HG02885 (cell line): ENCODE results near the gene PTCD2.
A peak's percentile ranks its signal among the peaks of the same experiment; 100 is the strongest.

Experiments
- ATAC-seq: cut with Tn5 transposase; IDR thresholded peaks from one replicate; pipeline ENCODE4 v1.9.1; 2021; ENCODE audit warnings: mild to moderate bottlenecking; ENCODE audit not compliant: unreplicated experiment, poor library complexity

PTCD2 gene, protein sequence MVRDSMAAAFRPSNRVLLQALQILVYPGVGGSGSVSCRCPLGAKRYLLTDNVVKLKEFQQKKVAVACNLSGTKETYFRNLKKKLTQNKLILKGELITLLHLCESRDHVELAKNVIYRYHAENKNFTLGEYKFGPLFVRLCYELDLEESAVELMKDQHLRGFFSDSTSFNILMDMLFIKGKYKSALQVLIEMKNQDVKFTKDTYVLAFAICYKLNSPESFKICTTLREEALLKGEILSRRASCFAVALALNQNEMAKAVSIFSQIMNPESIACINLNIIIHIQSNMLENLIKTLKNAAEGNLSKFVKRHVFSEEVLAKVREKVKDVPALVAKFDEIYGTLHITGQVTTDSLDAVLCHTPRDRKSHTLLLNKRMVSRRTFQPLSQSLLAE

DNA sequence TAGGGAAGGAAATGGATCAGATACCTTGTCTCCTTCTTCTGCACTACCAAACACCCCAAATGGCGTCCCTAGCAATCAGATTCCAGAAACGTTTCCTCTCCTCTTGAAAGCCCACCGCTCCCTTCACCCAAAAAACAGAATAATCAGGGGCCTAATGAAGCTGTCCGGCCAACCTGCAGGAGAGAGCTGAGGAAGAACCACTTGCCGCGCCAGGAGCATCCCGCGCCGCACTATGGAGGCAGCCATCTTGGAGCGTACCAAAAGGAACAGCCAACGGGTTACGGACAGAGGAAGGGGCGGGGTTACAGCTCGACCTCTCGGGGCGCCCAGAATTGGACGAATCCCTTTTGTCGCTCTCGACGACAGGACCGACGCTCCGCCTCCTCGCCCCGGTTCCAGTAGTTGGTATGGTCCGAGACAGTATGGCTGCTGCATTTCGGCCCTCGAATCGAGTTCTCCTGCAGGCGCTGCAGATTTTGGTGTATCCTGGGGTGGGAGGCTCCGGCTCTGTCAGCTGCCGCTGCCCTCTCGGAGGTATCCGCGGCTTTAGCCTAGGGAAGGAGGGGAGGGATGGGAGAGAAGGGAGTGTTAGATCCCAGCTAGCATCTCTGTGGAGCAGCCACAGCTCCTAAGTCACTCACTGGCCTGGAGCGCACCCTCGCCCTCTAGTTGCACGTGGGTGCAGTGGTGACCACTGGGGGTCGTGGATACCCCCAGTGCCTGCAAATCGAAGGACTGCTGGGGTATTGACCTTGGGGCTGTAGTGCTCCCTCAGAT is at the start of gene PTCD2, which contains the start of gene MRPS27:
Gene PTCD2, plus strand, starts transcription at position 398 of the 777 bp plus-strand sequence. Its CDS starts 10 bp downstream, at position 408.
Gene MRPS27, minus strand, starts transcription at position 265 of the 777 bp plus-strand sequence. Its CDS starts 19 bp downstream, at position 246.
- ATAC-seq = peak; percentile 98

DNA sequence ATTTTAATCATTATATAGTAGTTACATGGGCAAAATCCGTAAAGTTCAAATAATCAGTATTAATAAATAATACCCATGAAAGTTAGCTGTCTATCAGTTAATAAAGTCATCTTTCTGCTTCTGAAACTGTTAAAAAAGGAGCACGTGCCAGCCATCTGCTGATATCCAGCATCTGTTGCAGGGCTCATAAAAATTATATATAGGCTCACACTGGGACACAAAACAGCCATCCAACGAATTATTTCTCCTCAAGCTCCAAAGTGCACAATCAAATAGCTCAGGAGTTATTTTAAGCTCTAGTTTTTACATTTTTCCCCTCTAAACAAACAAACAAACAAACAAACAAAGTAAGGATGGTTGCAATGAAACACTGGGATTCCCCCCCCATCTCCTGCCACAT is 48.5 kb upstream of the PTCD2 start:
- ATAC-seq = no peak

DNA sequence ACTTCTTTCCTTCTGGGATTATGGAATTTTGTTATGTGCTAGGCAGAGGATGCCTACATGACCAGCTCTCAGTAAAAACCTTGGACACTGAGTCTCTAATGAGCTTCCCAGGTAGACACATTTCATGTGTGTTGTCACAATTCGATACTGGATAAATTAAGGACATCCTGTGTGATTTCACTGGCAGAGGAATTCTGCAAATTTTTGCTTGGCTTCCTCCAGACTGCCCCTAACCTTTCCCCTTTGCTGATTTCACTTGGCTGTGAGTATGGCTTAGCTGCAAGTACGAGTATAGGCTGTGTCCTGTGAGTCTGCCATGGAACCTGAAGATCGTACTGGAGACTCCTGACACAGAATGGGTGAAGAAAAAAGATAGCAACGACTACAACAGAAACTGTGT is 47.8 kb upstream of the PTCD2 start:
- ATAC-seq = no peak

DNA sequence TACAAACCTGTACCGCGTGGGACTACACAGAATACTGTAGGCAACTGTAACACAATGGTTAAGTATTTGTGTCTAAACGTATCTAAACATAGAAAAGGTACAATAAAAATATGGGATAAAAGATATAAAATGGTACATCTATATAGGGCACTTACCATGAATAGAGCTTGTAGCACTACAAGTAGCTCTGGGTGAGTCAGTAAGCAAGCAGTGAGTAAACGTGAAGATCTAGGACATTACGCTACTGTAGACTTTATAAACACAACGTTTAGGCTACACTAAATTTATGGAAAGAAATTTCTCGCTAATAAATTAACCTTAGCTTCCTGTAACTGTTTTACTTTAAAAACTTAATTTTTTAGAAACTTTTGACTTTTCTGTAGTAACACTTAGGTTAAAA is 46.6 kb upstream of the PTCD2 start:
- no peak for ATAC-seq

DNA sequence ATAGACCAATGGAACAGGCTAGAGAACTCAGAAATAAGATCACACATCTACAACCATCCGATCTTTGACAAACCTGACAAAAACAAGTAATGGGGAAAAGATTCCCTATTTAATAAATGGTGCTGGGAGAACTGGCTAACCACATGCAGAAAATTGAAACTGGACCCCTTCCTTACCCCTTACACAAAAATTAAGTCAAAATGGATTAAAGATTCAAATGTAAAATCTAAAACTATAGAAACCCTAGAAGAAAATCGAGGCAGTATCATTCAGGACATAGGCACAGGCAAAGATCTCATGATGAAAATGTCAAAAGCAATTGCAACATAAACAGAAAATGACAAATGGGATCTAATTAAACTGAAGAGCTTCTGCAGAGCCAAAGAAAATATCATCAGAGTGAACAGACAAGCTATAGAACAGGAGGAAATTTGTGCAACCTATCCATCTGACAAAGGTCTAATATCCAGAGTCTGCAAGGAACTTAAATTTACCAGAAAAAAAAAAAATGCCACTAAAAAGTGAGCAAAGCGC is 43.9 kb upstream of the PTCD2 start:
- ATAC-seq = no peak

DNA sequence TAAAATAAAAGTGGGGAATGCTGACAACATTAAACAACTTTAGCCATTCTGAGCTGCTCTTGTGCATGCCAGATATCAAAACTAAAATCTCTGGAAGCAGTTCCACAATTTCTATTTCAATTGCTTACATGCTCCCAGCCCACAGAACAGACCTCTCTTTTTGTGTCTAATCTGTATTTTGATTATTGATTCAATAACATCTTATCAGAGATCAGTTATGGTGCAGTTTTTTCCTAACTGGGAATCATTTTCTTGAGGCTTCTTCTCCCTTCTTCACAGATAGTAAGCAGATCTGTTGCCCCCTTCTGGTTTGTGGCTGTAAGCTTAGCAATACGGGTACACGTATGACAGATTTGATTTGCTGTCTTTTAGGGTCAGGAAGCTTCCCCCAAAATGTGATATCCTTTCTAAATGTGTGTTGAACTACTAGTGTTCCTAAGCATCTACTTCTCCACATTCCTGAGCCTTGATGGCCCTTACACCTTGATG is 39.5 kb upstream of the PTCD2 start:
- ATAC-seq = no peak

DNA sequence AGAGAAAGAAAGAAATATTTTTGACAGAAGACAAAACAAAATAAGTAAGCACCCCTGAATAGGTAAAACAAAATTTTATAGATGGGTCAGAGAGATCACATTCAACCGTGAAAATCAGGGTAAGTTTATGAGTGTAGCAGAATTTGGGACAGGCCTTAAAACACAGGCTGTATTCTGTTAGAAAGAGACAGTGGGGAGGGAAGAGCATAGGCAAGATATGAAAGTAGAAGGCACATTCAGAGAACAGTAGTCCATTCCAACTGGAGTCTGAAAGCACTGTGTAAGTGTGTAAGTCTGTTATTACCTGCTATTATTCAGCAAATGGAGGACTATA is 38.8 kb upstream of the PTCD2 start:
- ATAC-seq = no peak

DNA sequence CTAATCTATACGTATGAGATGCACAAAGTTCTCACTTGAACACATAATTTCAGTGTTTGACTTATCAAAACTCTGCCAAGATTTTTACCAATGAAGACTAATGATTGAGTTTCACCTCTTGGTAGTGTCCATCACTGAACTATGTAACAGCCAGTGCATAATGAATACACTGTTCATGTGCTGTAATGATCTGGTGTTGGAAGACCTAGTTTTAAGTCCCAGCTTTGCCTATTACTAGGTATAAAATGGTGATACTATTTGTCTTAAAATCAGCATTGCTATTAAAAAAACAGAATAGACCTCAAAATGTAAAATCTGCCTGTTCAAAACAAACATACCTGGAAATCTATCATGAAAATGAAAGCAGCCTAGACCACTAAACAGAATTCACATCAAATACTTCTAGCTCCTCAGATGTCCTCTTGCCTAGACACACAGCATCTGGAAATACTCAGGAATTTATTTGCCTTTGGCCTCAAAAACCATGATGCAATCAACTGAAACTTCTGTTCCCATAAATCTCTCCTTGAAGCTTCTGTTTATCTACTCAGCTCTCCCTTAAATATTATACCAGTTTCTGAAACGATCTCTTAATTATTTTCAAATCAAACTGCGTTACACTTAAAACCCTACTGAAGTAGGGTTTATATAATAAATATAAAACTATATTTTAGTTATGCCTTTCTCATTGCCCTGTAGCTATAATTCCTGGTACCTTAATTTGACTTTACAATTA is 38.2 kb upstream of the PTCD2 start:
- no peak for ATAC-seq

DNA sequence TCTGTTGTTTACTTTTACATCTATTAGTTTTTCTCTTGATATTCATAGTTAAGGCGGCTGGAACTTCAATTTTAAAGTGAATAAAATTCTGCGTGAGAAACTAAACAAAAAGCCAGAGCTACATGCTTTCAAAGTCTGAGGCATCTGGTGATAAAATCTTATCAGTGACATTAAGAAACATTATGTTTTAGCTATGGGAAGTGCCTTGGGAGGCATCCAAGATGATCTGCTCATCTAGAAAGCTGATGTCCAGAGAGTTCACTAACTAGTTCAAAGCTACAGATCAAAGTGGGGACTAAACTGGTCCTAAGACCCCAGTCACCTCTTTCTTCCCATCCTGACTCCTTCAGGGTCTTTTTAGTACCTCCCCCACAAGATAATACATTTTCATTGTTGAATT is 37.3 kb upstream of the PTCD2 start:
- no peak for ATAC-seq

DNA sequence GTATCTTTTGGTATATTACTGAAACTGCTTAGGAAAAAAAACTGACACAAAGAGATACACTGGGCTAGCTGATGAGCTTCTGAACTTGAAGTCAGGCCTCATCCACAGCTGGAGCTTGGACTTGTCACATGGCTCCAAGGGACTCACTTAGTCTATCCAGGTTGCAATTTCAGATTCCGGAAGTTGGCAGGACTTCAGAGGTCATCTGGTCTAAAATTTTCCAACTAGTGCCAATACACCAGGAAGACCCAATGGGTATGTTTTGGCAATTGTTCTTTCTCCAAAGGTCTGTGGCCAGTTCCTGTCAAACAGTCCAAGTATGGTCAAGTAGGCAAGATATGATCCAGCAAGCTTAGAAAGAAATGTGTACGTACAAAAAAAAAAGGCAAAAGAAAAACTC is 36.8 kb upstream of the PTCD2 start:
- ATAC-seq = no peak

DNA sequence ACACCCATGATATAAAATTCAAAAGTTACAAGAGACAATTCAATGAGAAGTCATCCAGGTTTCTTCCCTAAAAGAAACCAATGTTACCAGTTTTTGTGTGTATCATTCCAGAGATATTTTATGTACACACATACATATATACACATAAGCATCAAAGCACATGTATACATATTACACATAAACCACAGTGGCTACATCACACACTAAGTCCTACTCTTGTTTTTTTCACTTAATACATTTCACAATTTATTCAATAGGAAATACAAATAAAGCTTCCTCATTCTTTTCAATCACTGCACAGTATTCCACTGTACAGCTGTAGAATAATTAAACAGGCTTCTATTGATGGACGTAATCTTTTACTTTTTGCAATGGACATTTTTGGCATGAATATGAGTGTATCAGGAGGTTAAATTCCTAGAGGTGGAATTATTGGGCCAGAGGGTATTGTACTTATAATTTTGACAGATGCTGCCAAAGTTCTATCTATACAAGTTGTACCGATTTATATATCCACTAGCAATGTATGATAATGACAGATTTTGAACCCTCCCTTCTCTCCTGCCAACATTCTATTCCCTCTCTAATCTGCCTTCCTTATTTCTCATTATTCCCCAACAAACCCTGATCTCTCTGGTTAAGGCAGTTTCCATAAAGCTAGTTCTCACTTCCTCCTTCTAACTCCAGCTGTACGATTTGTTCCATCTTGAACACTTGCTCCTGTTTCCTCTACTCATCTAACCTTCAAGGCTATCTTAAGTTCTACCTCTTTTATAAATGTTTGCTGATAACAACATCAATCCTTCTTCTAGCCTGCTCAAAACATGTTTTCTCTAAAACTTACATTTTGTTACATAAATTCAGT is 35.4 kb upstream of the PTCD2 start:
- no peak for ATAC-seq

DNA sequence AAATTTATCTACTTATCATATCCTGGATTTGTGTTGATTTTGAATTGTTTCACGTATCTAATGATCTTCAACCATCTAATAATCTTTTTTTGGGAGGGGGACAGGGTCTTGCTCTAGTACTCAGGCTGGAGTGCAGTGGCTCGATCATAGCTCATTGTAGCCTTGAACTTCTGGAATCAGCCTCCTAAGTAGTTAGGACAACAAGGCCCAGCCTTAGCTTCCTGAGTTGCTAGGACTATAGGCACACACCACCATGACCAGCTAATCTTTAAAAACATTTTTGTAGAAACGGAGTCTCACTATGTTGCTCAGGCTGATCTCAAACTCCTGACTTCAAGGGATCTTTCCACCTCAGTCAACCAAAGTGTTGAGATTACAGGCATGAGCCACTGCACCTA is 34.8 kb upstream of the PTCD2 start:
- no peak for ATAC-seq

DNA sequence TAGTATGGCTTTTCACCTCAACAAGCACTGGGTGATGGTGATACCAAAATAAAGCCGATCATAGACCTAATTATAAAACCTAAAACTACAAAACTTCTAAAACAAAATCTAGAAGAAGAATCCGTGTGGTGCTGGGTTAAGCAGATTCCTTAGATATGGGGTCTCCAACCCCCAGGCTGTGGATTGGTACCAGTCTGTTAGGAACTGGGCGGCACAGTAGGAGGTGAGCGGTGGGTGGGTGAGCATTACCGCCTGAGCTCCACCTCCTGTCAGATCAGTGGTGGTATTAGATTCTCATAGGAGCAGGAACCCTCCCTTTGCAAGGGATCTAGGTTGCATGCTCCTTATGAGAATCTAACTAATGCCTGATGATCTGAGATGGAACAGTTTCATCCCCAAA is 33.4 kb upstream of the PTCD2 start:
- ATAC-seq = no peak

DNA sequence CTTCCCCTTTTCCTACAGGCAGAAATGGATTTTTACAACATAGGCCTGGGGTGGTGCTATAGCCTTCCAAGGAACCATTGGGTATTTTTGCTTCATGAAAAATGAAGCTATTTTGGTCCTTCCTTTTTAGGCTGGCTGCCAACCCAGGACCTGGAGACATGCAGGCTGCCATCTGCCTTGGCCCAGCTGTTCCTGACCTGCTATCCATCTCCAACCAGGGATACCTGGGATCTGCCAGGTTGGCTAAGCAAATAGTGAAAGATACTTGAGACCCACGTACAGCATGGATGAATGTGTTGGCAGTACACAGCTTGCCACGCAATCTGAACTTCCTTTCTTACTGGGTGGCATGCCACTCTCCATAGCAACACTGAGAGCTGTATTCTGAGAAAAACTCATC is 31.2 kb upstream of the PTCD2 start:
- ATAC-seq = no peak

DNA sequence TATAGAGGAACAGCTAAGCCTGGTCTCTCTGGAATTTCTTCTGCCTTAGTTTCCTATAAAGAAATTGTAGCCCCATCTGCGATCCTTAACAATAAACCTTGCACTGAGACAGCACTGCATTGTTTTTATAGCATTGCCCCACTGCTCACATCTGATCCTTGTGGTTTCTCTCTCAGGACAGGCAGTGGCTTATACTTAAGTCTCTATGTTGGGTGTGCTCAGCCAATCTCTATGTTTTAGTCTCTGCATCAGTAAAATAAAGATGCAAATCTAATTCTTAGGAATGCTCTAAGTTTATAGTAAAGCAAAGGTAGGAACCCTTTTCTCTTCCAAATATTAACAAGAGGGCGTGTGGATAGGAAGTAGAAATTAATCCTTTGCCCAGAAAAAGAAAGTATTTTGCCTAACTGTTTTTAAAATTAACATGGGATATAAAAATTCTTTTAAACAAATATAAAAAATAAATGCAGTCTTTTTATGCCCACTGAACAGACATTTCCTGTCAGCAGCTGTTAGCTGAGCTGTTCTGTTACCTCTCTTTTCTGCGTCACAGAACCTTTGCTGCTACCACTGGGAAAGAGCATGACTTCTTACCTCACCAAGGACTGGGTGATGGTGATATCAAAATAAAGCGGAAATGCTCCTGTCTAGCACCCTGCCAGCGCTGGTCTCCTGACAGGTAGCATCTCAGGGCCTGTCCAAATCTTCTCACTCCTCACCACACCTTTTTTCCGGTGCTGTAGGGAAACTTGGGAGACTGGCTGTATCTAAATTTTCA is 29.6 kb upstream of the PTCD2 start:
- no peak for ATAC-seq

DNA sequence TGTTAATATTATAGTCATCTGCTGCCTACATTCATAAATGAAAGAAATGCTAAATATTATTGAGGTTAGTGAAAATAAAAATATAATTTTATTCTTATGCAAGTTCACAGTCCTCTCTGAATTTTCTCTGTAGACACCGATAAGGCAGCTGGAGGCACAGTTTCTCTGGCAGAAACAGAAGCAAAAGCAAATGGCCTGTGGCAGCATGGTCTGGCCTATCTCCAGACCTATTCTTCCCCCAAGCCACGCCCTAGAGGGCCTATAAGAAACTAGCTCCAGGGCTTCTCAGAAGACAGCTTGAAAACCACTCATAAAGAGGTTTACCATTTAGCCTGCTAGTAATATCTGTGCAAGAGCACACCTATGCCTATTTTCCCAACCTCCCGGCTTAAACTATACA is 28.6 kb upstream of the PTCD2 start:
- ATAC-seq = no peak

DNA sequence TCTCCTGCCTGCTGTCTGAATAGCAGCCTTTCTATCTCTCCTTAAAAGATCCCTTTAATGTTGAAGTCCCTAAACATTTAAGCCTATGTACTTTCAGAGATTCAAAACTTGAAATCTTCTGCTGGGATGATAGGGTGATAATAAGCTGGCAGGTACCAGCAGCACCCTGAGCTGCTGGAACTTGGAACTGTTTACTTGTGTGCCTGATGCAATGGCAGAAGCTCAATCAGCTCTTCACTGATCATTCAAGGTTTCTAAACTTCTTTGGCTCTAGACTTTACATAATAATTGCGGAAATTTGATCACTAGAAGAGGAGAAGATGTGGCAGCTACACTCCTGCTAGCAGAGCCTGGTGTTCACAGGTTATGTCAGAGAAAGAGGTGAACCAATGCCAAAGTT is 27.8 kb upstream of the PTCD2 start:
- ATAC-seq = no peak

DNA sequence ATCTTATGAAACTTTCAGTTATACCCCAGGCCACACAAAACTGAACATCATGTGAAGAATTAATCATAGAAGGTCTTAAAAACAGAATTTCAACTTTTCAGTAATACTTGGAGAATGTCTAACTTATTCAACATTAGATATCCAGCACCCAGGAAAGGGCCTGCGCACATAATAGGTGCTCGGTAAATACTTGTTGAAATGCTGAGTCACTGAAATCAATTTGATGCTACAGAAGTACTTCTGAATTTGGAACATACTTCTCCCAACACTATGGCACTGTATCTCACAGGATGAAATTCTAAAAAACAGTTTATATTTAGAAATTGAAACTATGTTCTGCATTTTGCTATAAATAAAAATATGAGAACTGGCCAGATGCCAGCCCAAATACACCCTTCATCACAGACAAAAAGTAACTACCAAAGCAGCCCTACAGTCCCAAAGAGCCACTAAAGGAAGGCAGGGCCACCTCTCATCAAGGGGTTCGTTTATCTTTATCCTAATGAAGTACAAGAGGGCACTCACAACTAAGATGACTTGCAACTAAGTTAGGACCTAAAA is 26.6 kb upstream of the PTCD2 start:
- ATAC-seq = no peak

DNA sequence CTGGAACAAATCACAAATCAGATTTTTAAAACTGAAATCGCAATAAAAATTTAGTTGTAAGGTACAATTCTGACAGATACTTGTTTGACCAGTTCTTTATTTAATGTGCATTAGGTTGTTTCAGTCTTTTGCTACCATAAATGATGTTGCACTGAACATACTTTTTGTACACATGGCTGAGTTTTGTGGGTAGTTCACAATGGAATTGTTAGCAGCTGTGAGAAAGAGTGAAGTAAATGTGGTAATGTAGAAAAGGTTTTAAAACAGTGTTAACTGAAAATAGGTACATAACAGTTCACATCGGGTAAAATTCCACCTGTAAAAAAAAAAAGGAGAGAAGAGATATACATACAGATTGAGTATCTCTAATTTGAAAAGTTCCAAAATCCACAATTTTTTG is 25.7 kb upstream of the PTCD2 start:
- peak; percentile 37 for ATAC-seq
